ENCODE data around the gene KIF5A.
"Not testable (repeated sequence)": the region's sequence is repeated elsewhere in the genome, so short reads cannot be mapped to it uniquely, and the experiment has no call there.

The KIF5A gene

DNA sequence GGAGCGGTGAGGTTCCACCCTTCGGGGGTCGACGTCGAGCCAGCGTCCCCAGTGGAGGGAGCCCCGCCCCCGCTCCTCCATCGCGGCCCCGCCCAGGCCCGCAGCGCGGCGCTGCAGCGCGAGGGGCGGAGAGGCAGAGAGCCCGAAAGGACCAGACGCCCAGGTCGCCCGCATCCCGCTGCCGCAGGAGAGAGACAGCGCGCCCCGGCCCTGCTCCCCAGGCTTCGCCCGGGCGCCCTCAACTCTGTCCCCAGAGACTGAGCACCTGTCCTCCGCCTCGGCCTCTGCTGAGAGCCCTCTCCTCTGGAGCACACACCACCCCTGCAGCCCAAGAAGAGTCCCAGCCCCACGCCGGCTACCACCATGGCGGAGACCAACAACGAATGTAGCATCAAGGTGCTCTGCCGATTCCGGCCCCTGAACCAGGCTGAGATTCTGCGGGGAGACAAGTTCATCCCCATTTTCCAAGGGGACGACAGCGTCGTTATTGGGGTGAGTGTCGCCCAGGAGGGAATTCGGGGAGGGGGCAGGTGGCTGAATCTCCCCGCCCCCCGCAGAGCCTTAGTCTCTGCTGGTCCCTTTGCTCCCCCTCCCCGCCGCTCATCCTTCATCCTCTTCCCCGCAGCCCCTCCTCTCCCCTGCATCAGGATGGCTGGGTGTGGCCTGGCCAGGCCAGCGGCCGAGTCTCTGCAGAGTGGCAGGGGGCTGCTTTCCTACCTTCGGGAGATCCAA is at the start of gene KIF5A:
KIF5A (plus strand) TSS at position 136 of the 732 bp plus-strand sequence; CDS start at position 364, 228 bp downstream.
- DNase-seq = peak; percentile 27

DNA sequence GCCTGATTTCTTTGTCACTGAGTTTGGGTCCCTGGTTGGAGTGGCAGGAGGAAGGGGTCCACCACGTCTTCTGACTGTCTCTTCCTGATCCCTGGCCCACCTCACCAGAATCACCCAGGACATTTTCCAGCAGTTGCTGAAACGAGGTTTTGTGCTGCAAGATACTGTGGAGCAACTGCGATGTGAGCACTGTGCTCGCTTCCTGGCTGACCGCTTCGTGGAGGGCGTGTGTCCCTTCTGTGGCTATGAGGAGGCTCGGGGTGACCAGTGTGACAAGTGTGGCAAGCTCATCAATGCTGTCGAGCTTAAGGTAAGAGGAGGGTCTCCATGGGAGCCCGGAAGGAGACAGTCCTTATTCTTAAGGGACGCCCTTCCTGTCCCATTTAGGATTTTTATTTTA is 49.6 kb upstream of the KIF5A start:
- DNase-seq = no peak

DNA sequence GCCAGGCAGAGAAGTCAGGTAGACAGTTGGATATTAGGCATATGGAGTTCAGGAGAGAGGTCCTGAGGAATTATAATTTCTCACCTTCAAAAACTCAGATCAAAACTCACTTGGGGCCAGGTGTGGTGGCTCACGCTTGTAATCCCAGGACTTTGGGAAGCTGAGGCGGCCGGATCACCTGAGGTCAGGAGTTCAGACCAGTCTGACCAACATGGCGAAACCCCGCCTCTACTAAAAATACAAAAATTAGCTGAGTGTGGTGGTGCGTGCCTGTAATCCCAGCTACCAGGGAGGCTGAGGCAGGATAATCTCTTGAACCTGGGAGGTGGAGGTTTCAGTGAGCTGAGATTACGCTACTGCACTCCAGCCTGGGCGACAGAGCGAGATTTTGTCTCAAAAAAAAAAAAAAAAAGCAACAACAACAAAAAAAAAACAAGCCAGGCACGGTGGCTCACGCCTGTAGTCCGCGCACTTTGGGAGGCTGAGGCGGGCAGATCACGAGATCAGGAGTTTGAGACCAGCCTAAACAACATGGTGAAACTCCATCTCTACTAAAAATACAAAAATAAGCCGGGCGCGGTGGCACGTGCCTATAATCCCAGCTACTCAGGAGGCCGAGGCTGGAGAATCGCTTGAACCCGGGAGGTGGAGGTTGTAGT is 47.4 kb upstream of the KIF5A start:
- not testable (repeated sequence) for DNase-seq

DNA sequence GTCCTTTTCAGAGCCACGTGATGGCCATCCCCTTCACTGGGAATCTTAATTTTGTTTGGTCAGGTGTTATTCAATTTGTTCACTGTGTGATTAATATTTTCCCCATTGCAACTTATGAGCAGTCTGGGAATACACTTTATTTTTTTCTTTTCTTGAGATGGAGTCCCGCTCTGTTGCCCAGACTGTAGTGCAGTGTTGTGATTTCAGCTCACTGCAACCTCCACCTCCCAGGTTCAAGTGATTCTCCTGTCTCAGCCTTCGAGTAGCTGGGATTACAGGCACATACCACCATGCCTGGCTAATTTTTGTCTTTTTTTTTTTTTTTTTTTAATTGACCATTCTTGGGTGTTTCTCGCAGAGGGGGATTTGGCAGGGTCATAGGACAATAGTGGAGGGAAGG is 43.3 kb upstream of the KIF5A start:
- not testable (repeated sequence) for DNase-seq

DNA sequence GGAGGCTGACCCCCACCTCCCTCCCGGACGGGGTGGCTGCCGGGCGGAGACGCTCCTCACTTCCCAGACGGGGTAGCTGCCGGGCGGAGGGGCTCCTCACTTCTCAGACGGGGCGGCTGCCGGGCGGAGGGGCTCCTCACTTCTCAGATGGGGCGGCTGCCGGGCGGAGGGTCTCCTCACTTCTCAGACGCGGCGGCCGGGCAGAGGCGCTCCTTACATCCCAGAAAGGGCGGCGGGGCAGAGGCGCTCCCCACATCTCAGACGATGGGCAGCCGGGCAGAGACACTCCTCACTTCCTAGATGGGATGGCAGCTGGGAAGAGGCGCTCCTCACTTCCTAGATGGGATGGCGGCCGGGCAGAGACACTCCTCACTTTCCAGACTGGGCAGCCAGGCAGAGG is 42.0 kb upstream of the KIF5A start:
- DNase-seq = not testable (repeated sequence)

DNA sequence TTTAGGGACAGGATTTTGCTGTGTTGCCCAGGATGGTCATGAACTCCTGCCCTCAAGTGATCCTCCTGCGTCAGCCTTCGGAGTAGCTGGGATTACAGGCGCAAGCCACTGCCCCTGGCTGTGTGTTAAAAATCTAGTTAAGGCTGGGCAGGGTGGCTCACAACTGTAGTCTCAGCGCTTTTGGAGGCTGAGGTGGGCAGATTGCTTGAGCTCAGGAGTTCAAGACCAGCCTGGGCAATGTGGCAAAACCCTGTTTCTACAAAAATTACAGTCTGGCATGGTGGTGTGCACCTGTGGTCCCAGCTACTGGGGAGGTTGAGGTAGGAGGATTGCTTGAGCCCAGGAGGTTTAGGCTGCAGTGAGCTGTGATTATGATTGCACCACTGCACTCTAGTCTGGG is 38.7 kb upstream of the KIF5A start:
- no peak for DNase-seq

DNA sequence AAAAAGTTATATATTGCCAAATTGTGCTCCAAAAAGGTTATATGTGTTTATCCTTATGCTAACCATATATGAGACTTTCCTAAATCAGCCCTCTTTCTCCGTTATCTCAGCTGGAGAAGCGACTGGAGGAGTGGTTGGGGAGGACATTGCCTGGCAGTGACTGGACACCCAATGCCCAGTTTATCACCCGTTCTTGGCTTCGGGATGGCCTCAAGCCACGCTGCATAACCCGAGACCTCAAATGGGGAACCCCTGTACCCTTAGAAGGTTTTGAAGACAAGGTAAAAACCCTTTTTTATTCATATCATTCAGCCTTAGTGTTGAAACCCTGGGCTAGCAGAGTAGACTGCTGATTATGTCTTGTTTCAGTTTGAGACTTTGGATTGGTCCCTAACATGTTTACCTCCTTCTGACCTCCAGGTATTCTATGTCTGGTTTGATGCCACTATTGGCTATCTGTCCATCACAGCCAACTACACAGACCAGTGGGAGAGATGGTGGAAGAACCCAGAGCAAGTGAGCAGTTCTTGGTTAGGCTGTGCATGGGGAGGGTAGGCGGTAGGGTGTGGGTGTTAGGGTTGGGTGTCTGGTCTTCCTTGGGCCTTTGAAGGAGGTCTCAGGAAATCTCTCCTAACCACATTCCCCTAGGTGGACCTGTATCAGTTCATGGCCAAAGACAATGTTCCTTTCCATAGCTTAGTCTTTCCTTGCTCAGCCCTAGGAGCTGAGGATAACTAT is 38.1 kb upstream of the KIF5A start:
- DNase-seq = no peak

DNA sequence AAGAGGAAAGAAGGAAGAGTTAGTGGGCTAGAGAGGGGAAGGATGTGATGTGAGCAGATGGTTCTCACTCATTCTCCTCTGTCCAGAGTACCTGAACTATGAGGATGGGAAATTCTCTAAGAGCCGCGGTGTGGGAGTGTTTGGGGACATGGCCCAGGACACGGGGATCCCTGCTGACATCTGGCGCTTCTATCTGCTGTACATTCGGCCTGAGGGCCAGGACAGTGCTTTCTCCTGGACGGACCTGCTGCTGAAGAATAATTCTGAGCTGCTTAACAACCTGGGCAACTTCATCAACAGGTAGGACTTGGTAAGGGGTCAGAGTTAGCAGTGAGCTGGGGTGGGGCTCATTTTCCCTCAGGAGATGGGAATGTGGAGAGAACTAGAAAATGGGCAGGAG is 37.2 kb upstream of the KIF5A start:
- no peak for DNase-seq

DNA sequence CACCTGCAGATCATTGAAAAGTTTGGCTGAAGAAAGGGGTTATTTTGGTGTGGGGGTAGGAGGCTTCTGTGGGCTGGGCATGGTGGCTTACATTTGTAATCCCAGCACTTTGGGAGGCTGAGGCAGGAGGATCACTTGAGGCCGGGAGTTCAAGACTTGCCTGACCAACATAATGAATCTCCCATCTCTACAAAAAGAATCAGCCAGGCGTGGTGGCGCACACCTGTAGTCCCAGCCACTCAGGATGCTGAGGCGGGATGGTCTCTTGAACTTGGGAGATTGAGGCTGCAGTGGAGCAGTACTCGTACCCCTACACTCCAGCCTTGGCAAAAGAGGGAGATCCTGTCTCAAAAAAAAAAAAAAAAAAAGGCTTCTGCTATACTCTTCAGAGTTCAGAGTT is 36.6 kb upstream of the KIF5A start:
- DNase-seq = no peak

DNA sequence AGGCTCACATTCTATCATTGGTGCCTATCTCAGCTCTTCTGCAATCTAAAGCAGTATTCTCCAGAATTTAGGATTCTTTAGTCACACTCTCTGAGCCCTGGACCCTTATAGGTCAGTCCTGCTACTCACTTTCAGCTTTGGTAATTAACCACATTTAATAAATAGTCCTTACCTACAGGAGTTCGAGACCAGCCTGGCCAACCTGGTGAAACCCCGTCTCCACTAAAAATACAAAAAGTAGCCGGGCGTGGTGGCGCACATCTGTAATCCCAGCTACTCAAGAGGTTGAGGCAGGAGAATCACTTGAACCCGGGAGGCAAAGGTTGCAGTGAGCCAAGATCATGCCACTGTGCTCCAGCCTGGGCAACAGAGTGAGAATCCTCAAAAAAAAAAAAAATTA is 36.2 kb upstream of the KIF5A start:
- DNase-seq = not testable (repeated sequence)

DNA sequence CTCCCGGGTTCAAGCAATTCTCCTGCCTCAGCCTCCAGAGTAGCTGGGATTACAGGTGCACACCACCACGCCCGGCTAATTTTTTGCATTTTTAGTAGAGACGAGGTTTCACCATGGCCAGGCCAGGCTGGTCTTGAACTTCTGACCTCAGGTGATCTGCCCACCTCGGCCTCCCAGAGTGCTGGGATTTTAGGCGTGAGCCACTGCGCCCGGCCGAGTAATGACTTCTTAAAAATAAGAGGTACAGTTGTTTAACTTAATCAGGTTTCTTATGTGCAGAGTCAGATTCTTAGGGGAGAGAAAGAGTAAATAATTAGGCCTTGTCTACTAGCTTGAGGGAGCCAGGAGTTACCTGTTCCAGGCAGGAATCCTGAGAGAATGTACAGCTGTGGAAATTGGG is 35.6 kb upstream of the KIF5A start:
- DNase-seq = not testable (repeated sequence)

DNA sequence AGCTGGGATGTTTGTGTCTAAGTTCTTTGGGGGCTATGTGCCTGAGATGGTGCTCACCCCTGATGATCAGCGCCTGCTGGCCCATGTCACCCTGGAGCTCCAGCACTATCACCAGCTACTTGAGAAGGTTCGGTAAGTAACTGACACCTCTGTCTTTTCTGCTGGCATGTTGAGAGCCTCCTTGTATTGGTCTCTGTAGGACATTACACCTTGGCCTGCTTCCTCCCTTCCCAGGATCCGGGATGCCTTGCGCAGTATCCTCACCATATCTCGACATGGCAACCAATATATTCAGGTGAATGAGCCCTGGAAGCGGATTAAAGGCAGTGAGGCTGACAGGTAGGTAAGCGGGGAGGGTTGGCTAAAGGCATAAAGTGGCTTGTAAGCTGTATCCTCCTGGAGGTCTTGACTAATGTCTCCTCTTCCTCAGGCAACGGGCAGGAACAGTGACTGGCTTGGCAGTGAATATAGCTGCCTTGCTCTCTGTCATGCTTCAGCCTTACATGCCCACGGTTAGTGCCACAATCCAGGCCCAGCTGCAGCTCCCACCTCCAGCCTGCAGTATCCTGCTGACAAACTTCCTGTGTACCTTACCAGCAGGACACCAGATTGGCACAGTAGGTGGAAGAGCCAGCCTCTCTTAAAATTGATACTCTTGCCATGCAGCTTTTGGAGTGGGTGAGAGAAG is 35.0 kb upstream of the KIF5A start:
- DNase-seq = no peak

DNA sequence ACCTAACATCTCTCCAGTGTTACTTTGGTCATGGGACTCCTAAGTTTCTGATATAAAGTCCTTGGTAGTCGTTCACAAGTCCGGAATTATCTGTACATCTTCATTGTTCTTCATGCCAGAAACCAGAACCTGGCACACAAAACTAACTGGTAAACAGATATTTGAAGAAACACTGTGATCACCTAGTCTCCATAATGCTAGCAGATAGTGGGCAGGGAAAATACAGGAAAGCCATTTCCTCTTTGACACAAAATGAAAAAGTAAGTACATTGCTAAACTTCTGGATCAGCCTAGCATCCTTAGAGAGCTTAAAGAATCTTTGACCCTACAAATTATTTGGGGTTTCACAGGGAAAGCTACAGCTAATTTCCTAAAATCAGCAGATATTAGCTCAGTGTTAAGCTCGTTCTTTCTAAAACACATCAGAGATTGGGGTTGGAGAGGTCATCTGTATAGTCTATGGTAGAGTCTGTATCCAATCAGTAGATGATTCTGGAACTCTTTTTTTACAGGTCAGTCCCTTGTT is 34.4 kb upstream of the KIF5A start:
- no peak for DNase-seq

DNA sequence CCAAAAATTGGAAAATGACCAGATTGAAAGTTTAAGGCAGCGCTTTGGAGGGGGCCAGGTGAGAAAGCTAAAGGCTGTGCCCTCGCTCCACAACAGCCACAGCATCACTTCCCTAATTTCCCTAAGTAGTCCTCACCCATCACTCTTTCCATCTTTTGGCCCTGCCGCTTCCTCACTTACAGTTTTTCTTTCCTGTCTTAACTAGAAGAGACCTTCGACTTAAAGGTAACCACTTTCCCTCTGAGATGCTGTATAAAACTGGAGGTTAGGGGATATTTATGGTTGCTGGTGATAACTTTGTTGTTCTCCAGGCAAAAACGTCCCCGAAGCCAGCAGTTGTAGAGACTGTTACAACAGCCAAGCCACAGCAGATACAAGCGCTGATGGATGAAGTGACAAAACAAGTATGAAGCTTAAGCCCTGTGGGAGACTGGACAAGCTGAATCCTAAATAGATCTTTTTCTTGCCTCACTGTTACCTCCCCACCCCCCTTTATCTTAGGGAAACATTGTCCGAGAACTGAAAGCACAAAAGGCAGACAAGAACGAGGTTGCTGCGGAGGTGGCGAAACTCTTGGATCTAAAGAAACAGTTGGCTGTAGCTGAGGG is 33.8 kb upstream of the KIF5A start:
- DNase-seq = no peak

DNA sequence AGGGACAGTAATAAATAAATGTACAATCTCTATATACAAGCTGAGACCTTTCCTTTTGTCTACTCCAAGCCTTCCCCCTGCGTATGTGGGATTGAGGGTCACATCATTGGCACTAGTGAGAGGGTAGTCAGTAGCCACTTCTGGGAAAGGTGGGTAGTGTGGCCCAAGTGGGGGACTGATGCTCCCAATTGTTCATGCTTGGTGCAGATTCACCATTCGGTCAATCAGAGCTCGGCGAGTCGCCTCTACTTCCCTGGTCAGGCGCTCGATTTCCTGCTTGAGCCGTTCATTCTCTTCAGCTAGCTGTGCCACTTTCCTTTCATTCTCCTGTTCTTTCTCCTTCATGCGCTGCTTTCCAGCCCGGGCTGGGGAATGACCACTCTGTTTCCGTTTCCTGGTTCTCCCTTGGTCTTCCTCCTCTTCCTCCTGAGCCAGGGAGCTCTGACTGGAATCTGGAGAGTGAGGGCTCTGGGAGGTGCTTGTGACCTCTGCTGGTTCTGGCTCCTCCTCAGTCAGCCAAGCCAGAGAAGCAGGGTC is 33.2 kb upstream of the KIF5A start:
- DNase-seq = no peak

DNA sequence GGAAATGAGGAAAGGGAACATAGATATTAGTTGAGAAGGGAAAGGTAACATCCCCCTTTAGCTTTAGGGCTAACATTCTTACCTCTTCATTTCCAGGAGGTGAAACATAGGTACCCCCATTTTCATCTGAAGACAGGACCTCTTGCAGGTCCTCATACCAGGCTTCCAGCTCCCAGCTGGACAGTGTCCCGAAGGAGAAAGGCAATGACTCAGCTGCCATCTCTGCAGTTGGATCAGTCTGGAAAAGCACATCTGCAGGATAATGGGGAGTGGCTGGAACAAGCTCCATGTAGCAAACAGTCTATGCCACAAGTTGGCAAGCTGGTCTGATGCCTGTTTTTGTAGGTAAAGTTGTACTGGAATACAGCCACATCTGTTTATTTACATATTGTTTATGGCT is 32.7 kb upstream of the KIF5A start:
- no peak for DNase-seq

DNA sequence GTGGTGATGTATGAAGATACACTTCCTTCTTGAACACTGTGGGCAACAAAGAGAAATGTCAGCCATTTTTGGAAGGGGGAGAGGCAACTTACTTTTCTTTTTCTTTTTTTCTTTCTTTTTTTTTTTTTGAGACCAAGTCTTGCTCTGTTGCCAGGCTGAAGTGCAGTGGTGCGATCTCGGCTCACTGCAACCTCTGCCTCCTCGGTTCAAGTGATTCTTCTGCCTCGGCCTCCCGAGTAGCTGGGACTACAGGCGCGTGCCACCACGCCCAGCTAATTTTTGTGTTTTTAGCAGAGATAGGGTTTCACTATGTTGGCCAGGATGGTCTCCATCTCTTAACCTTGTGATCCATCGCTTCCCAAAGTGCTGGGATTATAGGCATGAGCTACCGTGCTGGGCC is 32.1 kb upstream of the KIF5A start:
- not testable (repeated sequence) for DNase-seq

DNA sequence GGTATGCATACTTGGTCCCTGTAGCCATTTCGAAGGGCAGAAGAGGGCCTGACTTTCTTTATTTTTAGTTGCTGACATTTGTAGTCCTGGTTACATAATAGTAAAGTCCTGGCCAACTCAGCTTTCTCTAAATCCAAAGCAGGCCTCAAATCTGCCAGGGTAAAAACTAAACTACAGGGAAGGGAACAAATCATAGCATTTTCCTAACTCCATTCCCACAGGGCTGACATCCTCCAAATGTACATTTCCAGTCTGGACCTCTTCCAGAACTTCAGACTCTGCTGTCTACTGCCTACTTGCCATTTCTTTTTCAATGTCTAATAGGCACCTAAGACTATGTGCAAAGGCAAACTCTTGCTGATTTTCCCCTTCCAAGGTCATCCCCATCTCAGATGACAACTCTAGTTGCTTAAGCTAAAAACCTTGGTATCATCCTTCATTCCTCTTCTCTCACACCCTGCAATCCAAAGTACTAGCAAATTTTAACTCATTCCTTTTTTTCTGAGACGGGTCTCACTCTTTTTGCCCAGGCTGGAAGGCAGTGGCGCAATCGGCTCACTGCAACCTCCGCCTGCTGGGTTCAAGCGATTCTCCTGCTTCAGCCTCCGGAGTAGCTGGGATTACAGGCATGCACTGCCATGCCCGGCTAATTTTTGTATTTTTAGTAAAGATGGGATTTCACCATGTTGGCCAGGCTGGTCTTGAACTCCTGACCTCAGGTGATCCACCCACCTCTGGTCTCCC is 31.5 kb upstream of the KIF5A start:
- no peak for DNase-seq

DNA sequence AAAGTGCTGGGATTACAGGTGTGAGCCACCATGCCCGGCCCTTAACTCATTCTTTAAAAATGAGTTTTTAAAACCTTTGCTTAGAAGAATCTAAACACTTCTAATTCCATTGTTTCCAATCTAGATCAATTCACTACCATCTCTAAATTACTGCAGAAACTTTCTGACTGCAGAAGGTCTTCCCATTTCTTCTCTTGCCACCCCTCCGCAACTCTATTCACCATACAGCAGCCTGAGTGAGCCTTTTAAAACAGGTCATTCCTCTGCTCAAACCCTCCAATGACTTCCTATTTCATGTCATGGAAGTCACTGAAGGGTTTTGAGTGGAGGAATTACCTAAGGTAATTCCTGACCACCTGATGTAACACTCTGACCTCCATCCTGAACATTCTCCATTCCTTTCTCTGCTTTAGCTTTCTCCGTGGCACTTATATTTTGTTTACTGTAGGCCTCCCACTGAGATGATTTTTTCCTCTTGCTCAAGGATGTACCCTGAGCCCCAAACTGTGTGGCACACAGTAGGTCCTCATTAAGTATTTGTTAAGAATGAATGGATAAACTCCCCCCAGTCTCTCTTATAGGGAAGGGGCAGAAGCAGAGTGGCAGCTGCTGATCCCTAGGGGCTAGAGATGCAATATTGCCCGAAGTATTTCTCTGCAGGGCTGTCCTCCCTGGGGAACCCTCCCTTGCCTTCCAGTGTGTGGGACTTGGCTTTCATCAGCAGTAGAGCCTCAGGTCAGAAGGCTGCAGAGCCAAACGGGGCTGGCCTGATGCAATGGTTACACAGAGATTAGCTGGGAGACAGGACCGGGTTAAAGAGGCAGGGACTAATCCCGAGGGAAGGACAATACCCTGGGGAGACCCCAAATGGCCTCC is 30.7 kb upstream of the KIF5A start:
- no peak for DNase-seq

DNA sequence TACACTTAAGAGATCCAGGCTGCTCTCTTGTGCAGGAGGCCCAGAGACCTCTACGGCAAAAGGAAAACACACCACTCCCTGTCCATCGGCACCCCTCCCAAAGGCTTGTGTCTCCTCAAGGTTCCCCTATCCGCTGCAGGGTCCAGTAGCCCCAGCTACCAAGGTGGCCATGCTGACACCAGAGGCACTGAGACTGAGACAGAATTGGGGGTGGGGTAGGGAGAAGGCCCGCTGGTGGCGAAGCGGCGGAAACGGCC is 30.1 kb upstream of the KIF5A start:
- DNase-seq = no peak
